GM19324 (cell line): ENCODE data around the gene GPR149.
"Not testable (repeated sequence)": the region's sequence is repeated elsewhere in the genome, so short reads cannot be mapped to it uniquely, and the experiment has no call there.

Experiments
- ATAC-seq: cut with Tn5 transposase; IDR thresholded peaks from one replicate; pipeline ENCODE4 v1.9.1; 2021; ENCODE audit warnings: mild to moderate bottlenecking, moderate library complexity; ENCODE audit not compliant: unreplicated experiment, low FRiP score

GPR149 gene, protein sequence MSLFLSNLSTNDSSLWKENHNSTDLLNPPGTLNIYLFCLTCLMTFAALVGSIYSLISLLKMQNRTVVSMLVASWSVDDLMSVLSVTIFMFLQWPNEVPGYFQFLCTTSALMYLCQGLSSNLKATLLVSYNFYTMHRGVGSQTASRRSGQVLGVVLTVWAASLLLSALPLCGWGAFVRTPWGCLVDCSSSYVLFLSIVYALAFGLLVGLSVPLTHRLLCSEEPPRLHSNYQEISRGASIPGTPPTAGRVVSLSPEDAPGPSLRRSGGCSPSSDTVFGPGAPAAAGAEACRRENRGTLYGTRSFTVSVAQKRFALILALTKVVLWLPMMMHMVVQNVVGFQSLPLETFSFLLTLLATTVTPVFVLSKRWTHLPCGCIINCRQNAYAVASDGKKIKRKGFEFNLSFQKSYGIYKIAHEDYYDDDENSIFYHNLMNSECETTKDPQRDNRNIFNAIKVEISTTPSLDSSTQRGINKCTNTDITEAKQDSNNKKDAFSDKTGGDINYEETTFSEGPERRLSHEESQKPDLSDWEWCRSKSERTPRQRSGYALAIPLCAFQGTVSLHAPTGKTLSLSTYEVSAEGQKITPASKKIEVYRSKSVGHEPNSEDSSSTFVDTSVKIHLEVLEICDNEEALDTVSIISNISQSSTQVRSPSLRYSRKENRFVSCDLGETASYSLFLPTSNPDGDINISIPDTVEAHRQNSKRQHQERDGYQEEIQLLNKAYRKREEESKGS

DNA sequence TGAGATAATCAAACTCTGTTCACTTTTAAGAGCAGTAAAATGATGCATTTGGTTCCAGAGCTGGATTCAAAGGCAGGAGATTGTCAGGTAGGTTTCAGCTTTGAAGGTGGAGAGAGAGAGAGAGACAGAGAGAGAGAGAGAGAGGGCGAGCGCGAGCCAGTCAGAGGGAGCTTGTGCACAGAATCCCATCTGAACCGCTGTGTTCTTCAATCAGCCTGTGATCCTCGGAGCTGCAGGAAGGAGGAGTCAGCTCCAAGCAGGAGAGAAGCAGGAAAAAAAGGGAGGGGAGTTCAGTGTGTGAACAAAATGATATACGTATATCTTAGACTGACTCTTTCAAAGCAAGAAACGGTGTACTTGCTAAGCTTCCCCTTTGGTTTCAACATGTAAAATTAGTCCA lies at the start of gene GPR149:
GPR149 (minus strand) TSS at position 177 of the 400 bp plus-strand sequence. CDS start 575 bp downstream, outside the sequence.
- no peak for ATAC-seq

DNA sequence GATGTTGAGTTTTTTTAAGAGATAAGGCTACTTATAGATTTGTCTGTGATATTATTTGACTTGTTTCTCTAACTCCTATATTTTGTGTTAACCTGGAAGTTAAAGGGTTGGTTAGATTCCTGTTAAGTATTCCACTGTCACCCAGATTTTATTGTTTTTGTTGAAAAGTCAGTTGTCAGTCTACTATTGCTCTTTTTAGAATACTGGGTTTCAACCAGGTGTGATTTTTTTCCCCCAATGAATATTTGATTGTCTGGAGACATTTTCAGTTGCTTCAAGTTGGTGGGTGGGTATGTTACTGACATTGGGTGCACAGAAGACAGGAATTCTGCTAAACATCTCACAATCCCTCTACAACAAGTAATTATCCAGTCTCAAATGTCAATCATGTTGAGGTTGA lies 43.8 kb upstream of the GPR149 start:
- ATAC-seq = no peak

DNA sequence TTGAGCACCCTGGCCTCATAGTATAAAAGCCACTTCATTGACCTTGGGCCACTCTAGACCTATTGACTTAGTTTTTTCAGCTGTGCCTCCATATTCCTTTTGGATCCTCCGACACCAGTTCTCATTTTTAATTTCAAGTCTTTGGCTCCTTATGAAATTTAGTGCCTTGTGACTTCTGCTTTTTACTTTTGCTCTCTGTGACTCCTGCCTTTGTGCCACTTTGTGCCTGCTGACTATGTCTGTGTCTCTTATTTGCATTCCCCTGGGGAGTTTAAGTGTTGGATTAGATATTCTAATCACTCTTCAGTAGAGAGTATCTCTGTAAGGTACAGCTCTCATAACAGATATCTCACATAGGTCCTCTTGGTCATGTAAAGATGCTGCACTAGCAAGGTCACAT lies 39.6 kb upstream of the GPR149 start:
- ATAC-seq = no peak

DNA sequence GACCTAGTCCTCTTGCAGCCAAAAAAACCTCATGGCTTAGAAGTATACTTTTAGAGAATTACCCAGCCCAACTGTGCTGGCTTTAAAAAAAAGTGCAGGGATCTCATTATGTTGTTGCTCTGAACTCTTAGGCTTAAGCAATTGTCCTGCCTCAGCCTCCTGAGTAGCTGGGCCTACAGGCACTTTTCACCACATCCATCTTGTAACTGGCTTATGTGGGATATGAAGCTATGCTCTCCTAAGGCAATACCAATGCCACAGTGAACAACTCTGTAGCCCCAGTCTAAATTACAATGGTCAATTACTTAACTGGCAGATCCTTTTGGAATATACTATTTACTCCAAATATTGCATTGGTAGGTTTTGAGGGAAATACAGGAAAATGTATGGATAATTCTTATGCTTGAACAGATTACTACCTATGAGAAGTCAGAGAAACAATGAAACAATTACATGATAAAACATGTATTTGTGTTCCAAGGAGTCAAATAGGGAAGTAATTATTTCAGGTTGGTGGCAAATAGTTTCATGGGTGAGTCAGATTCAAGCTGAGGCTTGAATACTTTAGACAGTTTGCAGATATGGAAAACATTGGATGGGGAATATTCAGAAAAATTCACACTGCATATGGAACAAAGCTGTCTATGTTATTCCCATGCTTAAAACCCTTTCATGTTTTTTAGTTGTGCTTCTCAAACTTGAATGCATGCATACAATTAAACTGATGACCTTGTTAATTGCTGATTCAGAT lies 34.6 kb upstream of the GPR149 start:
- ATAC-seq = no peak

DNA sequence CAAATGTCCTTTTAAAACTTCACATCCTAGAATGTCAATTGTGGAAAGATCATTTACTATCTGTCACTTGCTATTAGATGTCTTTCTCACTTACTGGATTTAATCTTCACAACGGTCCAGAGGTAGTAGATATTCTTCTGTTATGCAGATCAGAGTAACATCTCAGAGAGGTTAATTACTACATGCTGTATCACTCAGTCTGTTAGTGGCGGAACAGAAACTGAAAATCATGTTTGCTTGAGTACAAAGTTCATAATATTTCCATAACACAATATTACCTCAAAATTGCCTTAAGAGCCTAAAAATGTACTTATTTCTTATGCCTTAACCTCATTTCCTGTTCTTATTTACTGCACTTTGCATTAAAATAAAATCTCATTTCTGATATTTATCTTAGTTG lies 28.6 kb upstream of the GPR149 start:
- ATAC-seq = peak; percentile 71

DNA sequence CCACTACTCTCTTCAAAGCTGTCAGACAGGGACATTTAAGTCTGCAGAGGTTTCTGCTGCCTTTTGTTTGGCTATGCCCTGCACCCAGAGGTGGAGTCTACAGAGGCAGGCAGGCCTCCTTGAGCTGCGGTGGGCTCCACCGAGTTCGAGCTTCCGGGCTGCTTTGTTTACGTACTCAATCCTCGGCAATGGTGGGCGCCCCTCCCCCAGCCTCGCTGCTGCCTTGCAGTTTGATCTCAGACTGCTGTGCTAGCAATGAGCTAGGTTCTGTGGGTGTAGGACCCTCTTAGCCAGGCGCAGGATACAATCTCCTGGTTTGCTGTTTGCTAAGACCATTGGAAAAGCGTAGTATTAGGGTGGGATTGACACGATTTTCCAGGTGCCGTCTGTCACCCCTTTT lies 9.1 kb upstream of the GPR149 start:
- ATAC-seq = not testable (repeated sequence)

DNA sequence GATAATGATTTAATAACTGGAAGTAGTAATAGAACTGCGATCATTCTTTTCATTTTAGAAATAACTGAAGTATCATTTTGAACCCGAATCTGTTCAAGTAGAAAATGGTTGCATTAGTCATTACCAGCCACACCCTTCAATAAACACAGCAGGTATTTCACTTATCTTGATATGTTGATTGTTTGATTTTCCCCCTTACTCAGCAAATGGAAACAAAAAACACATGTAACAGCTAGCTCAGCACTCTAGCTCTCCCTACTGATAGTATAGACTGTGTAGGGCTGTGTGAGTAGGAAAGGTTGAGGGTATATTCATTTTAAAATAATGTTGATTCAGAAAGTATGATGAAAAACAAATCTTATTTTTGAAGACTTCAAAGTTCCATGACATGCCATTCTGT lies 1.1 kb upstream of the GPR149 start:
- no peak for ATAC-seq

DNA sequence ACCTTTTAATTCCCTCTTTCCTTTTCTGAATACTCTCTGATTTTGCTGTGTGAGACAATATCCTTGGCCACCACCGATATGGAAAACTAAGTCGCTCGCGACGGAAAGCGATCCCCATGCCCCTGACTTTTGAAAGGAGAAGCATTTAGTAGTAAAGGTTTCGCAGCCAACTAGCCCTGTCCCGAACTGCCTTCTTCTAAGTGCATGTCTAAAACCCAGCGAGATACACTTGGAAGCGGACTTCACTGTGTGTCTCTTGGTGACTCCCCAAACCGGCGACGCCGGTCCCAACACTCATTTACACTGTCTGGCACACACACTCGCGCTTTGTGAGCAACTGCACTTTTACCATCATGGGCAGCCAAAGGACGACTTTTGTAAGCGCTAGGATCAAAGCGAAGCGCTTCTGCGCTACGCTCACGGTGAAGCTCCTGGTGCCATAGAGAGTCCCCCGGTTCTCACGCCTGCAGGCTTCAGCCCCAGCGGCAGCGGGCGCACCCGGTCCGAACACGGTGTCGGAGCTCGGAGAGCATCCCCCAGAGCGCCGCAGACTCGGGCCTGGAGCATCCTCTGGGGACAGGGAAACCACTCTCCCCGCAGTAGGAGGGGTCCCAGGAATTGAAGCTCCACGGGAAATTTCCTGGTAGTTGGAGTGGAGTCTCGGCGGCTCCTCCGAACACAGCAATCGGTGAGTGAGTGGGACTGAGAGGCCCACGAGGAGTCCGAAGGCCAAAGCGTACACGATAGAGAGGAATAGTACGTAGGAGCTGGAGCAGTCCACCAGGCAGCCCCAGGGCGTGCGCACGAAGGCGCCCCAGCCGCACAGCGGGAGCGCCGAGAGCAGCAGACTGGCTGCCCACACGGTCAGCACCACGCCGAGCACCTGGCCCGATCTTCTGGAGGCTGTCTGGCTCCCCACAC lies 1.4 kb downstream of the GPR149 start:
- ATAC-seq = no peak

DNA sequence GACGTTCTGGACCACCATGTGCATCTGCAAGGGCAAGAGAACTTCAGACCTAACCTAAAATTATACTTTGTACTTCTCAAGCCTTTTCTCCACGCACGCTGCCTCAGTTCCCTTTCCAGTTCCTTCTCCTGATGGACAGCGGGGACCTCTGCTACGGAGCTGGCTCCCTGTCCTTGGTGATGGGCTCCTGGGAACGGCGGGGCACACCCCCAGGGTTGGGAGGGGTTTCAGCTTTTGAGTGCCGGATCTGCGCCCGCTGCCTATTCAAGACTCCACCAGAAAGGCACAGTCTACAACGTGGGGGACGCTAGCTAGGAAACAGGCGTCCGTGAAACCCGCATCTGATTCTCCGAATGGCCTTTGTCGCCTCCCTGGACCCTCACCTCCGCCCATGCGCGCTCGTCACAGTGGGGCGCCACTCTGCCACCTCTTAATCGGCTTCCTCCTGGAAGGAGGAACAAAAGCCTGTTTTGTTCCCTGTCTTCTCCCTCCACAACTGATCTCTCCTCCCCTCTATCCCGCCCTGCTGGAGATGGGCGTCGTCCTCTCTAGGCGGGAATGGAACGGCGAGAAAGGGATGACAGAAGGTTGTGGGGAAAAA lies 2.2 kb downstream of the GPR149 start:
- ATAC-seq = no peak

DNA sequence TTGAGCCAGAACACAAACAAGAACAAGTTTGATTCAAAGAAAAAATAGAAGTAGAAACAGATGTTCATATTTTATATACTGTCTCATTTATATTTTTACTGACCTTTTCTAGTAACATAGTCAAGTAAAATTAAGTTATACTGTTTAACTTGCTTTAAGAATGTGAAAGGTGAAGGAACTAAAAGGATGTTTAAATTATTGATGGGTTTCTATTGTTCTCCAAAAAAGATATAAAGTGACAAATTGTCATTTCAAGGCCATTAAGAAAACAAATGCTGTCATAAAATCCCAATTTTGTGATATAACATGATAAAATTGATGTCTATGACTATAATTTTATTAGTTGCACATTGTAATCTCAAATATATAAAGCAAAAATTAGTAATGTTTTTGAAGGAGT lies 7.3 kb downstream of the GPR149 start:
- no peak for ATAC-seq

DNA sequence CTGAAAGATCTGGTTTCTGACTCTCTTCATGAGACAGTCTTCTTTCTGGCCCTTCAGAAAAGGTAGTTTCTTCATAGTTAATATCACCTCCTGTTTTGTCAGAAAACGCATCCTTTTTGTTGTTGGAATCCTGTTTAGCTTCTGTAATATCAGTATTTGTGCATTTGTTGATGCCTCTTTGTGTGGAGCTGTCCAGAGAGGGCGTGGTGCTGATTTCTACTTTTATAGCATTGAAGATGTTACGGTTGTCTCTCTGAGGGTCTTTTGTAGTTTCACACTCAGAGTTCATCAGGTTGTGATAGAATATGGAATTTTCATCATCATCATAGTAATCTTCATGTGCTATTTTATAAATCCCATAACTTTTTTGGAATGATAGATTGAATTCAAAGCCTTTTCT lies 8.9 kb downstream of the GPR149 start:
- ATAC-seq = no peak

DNA sequence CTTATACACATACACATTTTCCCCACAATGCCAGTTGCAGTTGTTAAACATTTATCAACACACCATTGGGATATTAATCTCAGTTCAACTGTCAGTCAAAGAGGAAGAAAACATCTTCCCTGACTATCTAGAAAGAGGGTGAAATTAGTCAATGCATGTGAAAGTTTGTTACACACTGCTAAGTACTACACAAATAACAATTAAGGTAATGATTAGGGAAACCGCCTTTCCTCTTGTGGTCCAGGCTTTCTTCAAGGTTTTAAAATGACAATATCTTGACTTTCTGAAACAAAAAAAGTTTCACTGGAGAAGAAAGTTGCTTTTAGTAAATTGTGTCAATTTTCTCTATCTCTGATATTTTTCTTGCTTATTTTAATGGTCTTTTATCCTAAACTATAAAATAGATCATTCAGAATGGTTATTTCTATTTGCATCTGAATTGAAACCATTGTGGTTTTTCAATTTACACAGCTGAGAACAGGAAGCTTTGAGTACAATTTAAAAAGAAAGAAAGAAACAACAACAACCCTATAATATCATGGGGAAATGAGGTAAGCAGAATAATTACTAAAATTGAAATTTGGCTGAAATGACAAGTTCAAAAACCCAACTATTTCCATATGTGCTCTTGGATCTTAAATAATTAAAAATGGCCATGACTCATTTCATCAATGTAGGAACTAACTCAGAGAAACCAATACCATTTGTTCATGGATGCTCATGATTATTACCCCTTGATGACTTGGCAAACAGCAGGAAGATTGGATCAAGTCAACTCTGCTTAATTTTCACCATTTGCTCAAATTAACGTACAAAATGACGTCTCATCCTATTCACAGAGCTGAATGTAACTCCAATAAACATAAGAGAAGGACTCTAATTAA lies 31.7 kb downstream of the GPR149 start:
- ATAC-seq = peak; percentile 90

DNA sequence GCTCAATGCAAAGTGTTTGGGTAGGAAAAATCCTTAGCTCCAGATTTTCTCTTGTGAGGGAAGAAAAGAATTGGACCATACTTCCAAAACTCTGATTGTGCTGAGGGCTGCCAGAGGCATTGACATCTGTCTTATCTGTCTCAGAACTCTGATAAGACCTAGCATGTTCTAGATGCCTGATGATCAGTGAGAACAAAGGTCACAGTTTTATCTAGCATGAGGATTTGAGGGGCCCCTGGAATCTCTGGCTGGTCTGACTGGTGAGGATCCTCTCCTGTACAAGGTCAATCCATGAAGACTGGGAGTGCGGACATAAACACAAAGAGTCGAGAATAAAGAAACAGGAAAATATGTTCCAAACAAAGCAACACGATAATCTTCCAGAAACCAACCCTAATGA lies 40.1 kb downstream of the GPR149 start:
- no peak for ATAC-seq

DNA sequence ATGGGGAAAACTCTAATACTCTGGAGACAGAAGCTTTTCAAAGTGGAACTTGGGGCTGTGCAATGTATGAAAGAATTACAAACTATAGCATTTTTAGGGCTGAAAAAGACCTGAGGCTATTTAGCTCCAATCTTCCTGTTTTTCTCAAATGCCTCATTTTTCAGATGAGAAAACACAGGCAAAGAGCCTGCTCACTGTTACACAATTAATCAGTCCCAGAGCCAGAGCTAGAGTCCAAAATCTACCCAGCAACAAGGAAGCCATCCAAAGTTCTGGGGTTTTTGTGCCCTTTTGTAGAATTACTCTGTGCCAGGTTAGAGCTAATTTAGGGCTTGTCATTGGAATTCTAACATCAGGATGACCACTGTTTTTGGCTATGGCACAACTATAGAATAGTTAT lies 45.5 kb downstream of the GPR149 start:
- no peak for ATAC-seq

DNA sequence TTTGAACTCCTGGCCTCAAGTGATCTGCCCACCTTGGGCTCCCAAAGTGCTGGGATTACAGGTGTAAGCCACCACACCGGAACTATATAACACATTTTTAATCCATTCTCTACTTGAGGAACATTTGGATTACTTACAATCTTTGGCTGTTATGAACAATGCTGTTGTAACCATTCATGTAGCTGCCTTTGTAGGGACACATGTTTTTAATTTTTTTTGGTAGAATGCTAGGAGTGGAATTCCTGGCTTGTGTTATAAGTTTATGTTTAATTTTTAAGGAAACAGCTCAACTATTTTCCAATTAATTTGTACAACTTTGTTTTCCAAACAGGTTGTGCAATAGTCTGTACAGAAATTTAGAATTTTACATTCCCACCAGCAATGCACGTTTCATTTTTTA lies 51.7 kb downstream of the GPR149 start:
- ATAC-seq = no peak

DNA sequence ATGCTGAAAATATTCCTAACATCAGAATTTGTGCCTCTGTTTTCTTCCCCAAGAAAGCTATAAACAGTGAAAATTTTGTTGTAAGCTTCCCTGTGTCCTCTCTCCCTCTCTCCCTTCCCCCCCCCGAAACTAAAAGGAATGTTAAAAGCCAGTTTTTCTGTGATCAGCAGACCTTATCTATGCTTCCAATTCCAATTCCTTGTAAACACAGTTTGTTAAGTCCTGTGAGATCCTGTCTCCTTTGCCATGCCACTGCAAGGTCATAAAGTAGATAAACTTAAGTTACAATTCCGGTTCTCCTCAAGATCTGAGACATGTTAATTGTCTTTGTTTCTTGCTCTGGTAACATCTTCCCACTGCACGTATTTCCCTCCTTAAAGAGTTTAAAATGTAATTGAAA lies 62.8 kb downstream of the GPR149 start:
- no peak for ATAC-seq

DNA sequence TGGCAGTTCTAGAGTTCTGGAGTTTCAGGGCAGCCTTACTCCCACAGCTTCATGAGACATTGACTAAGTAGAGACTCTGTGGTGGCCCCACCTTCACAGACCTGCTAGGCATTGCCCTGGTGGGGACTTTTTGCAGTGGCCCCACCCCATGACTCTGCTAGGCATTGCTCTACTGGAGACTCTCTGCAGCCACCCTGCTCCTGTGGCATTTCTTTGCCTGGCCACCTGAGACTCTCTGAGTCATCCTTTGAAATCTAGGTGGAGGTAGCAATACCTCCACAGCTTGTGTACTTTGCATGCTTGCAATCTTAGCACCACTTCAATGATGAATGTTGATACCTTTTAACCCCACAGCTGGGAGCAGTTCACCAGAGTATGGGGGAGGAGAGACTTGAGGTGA lies 65.1 kb downstream of the GPR149 start:
- ATAC-seq = no peak

DNA sequence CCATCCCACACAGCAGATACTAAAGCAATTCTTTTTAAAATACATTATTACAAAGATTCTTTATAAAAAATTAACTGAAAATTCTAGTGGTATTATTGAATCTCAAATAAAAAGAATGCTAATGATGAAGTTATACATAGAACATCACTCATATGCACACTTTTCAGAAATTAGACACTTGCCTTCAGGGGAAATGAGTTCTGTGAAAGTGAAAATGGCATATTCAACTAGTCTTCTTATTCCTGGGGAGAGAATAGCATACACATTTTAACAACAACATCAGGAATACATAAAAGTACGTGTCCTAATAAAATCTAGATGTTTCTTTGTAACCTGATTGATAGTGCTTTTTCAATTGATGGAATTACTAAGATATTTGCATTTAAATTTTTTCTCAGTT lies 68.9 kb downstream of the GPR149 start:
- ATAC-seq = no peak

DNA sequence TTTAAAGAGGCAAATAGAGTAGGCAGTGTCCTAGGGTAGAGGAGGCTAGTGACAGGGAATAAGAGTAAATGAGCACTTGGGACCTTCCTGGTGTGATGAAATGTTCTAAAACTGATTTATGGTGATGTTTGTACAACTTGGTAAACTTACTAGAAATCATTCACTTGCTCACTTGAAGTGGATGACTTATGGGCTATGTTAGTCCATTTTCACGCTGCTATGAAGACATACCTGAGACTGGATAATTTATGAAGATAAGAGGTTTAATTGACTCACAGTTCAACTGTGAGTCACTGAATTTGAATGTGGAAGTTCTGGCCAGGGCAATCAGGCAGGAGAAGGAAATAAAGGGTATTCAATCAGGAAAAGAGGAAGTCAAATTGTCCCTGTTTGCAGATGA lies 74.0 kb downstream of the GPR149 start:
- no peak for ATAC-seq
